Measurements from ENCODE around the gene ATOX1.
"Not testable (repeated sequence)": the region's sequence is repeated elsewhere in the genome, so short reads cannot be mapped to it uniquely, and the experiment has no call there.

Gene ATOX1

GRCh38 chr5:151793358-151793757 lies 34.9 kb upstream of the ATOX1 start:
- H3K4me2 ChIP-seq (ENCODE audit: low read length), result no peak overlapping the region
- peaks cover 8% of the 10 kb centered on the region; the same call in 1 of the 2 replicates for H3F3A ChIP-seq (ENCODE audit: control insufficient read depth, insufficient read depth)
- H3K27ac ChIP-seq (ENCODE audit: low read depth, low read length), result no peak overlapping the region
- H3K27me3 ChIP-seq (ENCODE audit: control insufficient read depth, low read length), result no peaks in the 10 kb centered on the region
- H3K4me3 ChIP-seq (ENCODE audit: low read length), result no peak overlapping the region
- peaks cover 100% of the 10 kb centered on the region for H3K36me3 ChIP-seq (ENCODE audit: control insufficient read depth, low read length)
- H4K20me1 ChIP-seq (ENCODE audit: control insufficient read depth, insufficient read depth, low read depth, low read length), result peaks cover 10% of the 10 kb centered on the region
- no peaks in the 10 kb centered on the region for H3K4me1 ChIP-seq (ENCODE audit: control insufficient read depth, low read length)
- TF ChIP-seq EZH2phosphoT487 (IDR thresholded peaks at IDR 0.05; ENCODE audit: borderline replicate concordance, low read length), result no peak
- no peak for TF ChIP-seq CTCF (IDR thresholded peaks at IDR 0.05; ENCODE audit: low read depth, low read length, poor library complexity, severe bottlenecking)
- no peaks in the 10 kb centered on the region for H3K9me2 ChIP-seq (replicated peaks; ENCODE audit: control insufficient read depth, low read length)
- peaks cover 97% of the 10 kb centered on the region for H3K79me2 ChIP-seq (ENCODE audit: control insufficient read depth, low read length)
- no peaks in the 10 kb centered on the region for H3K9me3 ChIP-seq (ENCODE audit: control insufficient read depth, insufficient read depth, low read length)

- H3K79me2 ChIP-seq (ENCODE audit: control insufficient read depth, low read length), result peaks cover 99% of the 10 kb centered on the region
- no peaks in the 10 kb centered on the region for H3K9me3 ChIP-seq (ENCODE audit: control insufficient read depth, insufficient read depth, low read length)
- no peaks in the 10 kb centered on the region for H3K9me2 ChIP-seq (replicated peaks; ENCODE audit: control insufficient read depth, low read length)
- H3K4me3 ChIP-seq (ENCODE audit: low read length), result no peak overlapping the region
- peaks cover 18% of the 10 kb centered on the region for H4K20me1 ChIP-seq (ENCODE audit: control insufficient read depth, insufficient read depth, low read depth, low read length)
- no peaks in the 10 kb centered on the region for H3K27me3 ChIP-seq (ENCODE audit: control insufficient read depth, low read length)
- TF ChIP-seq EZH2phosphoT487 (IDR thresholded peaks at IDR 0.05; ENCODE audit: borderline replicate concordance, low read length), result no peak
- peaks cover 10% of the 10 kb centered on the region; the same call in 1 of the 2 replicates for H3F3A ChIP-seq (ENCODE audit: control insufficient read depth, insufficient read depth)
- no peak overlapping the region for H3K27ac ChIP-seq (ENCODE audit: low read depth, low read length)
- peaks cover 17% of the 10 kb centered on the region for H3K4me1 ChIP-seq (ENCODE audit: control insufficient read depth, low read length)
- H3K4me2 ChIP-seq (ENCODE audit: low read length), result no peak overlapping the region
- H3K36me3 ChIP-seq (ENCODE audit: control insufficient read depth, low read length), result peaks cover 84% of the 10 kb centered on the region
These were observed 29.4 kb upstream of the ATOX1 start for GRCh38 chr5:151787817-151788216.

GRCh38 chr5:151786468-151786867 lies 28.0 kb upstream of the ATOX1 start:
- peaks cover 99% of the 10 kb centered on the region for H3K79me2 ChIP-seq (ENCODE audit: control insufficient read depth, low read length)
- H3K36me3 ChIP-seq (ENCODE audit: control insufficient read depth, low read length), result peaks cover 80% of the 10 kb centered on the region
- TF ChIP-seq CTCF (IDR thresholded peaks at IDR 0.05; ENCODE audit: low read depth, low read length, poor library complexity, severe bottlenecking), result no peak
- TF ChIP-seq EZH2phosphoT487 (IDR thresholded peaks at IDR 0.05; ENCODE audit: borderline replicate concordance, low read length), result no peak
- no peaks in the 10 kb centered on the region for H3K9me2 ChIP-seq (replicated peaks; ENCODE audit: control insufficient read depth, low read length)
- H3K4me1 ChIP-seq (ENCODE audit: control insufficient read depth, low read length), result peaks cover 27% of the 10 kb centered on the region
- H3F3A ChIP-seq (ENCODE audit: control insufficient read depth, insufficient read depth), result peaks cover 10% of the 10 kb centered on the region; the same call in 1 of the 2 replicates
- no peak overlapping the region for H3K4me3 ChIP-seq (ENCODE audit: low read length)
- no peaks in the 10 kb centered on the region for H3K27me3 ChIP-seq (ENCODE audit: control insufficient read depth, low read length)
- peaks cover 22% of the 10 kb centered on the region for H4K20me1 ChIP-seq (ENCODE audit: control insufficient read depth, insufficient read depth, low read depth, low read length)
- H3K4me2 ChIP-seq (ENCODE audit: low read length), result no peak overlapping the region
- no peaks in the 10 kb centered on the region for H3K9me3 ChIP-seq (ENCODE audit: control insufficient read depth, insufficient read depth, low read length)
- H3K27ac ChIP-seq (ENCODE audit: low read depth, low read length), result no peak overlapping the region

GRCh38 chr5:151784141-151784540 lies 25.7 kb upstream of the ATOX1 start:
- H3K4me1 ChIP-seq (ENCODE audit: control insufficient read depth, low read length), result peaks cover 47% of the 10 kb centered on the region
- peaks cover 29% of the 10 kb centered on the region for H4K20me1 ChIP-seq (ENCODE audit: control insufficient read depth, insufficient read depth, low read depth, low read length)
- no peak overlapping the region for H3K4me2 ChIP-seq (ENCODE audit: low read length)
- no peaks in the 10 kb centered on the region for H3K9me3 ChIP-seq (ENCODE audit: control insufficient read depth, insufficient read depth, low read length)
- H3K36me3 ChIP-seq (ENCODE audit: control insufficient read depth, low read length), result peaks cover 78% of the 10 kb centered on the region
- peaks cover 100% of the 10 kb centered on the region for H3K79me2 ChIP-seq (ENCODE audit: control insufficient read depth, low read length)
- H3K9me2 ChIP-seq (replicated peaks; ENCODE audit: control insufficient read depth, low read length), result no peaks in the 10 kb centered on the region
- H3K4me3 ChIP-seq (ENCODE audit: low read length), result no peak overlapping the region
- no peak overlapping the region for H3K27ac ChIP-seq (ENCODE audit: low read depth, low read length)
- peaks cover 12% of the 10 kb centered on the region; the same call in 1 of the 2 replicates for H3F3A ChIP-seq (ENCODE audit: control insufficient read depth, insufficient read depth)
- H3K27me3 ChIP-seq (ENCODE audit: control insufficient read depth, low read length), result no peaks in the 10 kb centered on the region
- TF ChIP-seq CTCF (IDR thresholded peaks at IDR 0.05; ENCODE audit: low read depth, low read length, poor library complexity, severe bottlenecking) (no peak), EZH2phosphoT487 (IDR thresholded peaks at IDR 0.05; ENCODE audit: borderline replicate concordance, low read length) (no peak)

- Histone ChIP-seq H3K79me2 (ENCODE audit: control insufficient read depth, low read length) (peaks cover 100% of the 10 kb centered on the region), H3K36me3 (ENCODE audit: control insufficient read depth, low read length) (peaks cover 78% of the 10 kb centered on the region), H3F3A (ENCODE audit: control insufficient read depth, insufficient read depth) (peaks cover 12% of the 10 kb centered on the region; the same call in 1 of the 2 replicates), H4K20me1 (ENCODE audit: control insufficient read depth, insufficient read depth, low read depth, low read length) (peaks cover 34% of the 10 kb centered on the region), H3K4me1 (ENCODE audit: control insufficient read depth, low read length) (peaks cover 52% of the 10 kb centered on the region)
- H3K9me2 ChIP-seq (replicated peaks; ENCODE audit: control insufficient read depth, low read length); H3K9me3 ChIP-seq (ENCODE audit: control insufficient read depth, insufficient read depth, low read length); H3K4me3 ChIP-seq (ENCODE audit: low read length); H3K27ac ChIP-seq (ENCODE audit: low read depth, low read length); H3K27me3 ChIP-seq (ENCODE audit: control insufficient read depth, low read length); H3K4me2 ChIP-seq (ENCODE audit: low read length): not testable (repeated sequence)
These were observed 25.2 kb upstream of the ATOX1 start for GRCh38 chr5:151783664-151784063.

All from DOHH2 (cell line).